Activated naive CD4-positive, alpha-beta T cell treated with Interleukin-2 at 50 U/mL for 16 hours (primary cell): ENCODE measurements around the gene PNMA5.
"Not testable (repeated sequence)": the region's sequence is repeated elsewhere in the genome, so short reads cannot be mapped to it uniquely, and the experiment has no call there.

Source experiments
- DNase-seq: peaks from one replicate; pipeline ENCODE4 v3.0.0-alpha.2; 2020

Gene PNMA5

GRCh38 chrX:152993933-152994332, at the start of gene PNMA5:
TSS of gene PNMA5 (minus strand) at chrX:152994116. CDS start at chrX:152991598, 2,518 bp downstream.
- no peak for DNase-seq

DNA sequence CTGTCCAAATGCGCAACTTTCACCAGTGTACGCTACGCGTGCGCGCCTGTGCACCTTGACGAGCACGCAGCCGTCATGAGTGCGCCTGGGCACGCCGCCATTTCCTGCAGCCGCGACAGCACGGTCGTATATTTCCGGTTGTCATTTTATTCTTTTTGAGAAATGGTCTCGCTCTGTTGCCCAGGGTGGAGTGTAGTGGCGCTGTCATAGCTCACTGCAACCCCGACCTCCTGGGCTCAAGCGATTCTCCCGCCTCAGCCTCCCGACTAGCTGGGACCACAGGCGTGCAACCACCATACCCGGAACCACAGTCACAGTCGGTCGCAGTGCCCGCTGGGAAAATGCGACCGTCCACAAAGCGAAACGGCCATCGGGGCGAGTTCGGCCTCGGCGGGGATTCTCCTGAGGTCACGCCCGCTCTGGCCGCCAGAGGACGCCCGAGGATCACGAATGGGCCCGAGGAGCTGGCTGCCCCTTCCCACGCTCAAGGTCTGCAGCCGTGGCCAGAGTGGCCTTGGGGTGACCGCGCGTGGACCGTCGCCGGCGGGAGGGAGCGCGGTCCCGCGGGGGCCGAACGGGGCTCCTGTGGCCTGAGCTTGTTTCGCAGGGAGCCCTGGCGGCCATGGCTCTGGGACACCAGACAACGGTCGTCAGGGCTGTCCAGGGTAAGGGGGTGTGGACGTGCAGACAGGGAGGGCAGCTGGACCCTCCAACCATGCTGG, 38.6 kb upstream of the PNMA5 start:
- peak; percentile 74 for DNase-seq

GRCh38 chrX:153030801-153031200, 36.9 kb upstream of the PNMA5 start:
- no peak for DNase-seq

- DNase-seq = no peak
Observed at GRCh38 chrX:153029875-153030274, 36.0 kb upstream of the PNMA5 start.

DNA sequence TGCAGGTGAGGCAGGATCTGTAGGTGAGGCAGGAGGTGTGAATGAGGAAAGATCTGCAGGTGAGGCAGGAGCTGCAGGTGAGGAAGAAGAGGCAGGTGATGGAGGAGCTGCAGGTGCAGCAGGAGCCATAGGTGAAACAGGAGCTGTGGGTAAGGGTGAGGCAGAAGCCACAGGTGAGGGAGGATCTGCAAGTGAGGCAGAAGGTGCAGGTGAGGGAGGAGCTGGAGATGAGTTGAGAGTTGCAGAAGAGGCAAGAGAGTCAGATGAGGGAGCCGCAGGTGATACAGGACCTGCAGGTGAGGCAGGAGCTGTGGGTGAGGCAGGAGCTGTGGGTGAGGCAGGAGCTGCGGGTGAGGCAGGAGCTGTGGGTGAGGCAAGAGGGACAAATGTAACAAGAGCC, 35.2 kb upstream of the PNMA5 start:
- no peak for DNase-seq

DNA sequence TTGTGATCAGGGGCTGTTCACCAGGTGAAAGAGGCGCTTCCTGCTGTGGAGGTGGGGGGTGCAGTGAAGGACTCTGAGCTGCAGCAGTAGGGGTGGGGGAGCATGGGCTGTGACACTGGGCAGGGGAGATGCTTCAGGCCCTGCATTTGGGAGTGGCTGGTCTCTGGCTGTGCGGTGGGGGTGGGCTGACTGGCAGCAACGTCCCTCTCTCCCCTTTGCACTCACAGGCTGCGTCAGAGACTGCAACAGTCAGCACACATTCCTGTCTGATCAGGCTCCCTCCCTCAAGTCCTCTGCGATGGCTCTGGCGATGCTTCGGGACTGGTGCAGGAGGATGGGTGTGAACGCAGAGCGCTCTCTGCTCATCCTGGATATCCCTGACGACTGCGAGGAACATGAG, 34.6 kb upstream of the PNMA5 start:
- not testable (repeated sequence) for DNase-seq

- not testable (repeated sequence) for DNase-seq
Observed at GRCh38 chrX:153026501-153026900, 32.6 kb upstream of the PNMA5 start.

DNA sequence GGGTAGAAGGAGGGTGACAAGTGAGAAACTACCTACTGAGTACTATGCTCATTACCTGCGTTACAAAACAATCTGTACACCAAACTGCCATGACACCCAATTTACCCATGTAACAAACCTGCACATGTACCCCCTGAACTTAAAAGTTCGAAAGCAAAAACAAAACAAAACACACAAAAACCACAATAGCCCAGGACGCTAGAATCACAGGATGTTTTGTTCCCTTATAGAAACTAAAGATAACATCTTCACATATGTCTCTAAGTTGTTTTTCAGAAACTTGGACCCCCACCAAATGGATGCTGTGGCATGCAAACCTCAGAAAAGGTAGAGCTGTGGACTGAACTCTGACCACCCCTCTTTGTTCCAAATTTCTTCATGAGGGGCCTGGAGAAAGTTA, 25.2 kb upstream of the PNMA5 start:
- DNase-seq = no peak

GRCh38 chrX:153017174-153017573, 23.3 kb upstream of the PNMA5 start:
- not testable (repeated sequence) for DNase-seq

GRCh38 chrX:153004780-153005179, 10.9 kb upstream of the PNMA5 start:
- no peak for DNase-seq

DNA sequence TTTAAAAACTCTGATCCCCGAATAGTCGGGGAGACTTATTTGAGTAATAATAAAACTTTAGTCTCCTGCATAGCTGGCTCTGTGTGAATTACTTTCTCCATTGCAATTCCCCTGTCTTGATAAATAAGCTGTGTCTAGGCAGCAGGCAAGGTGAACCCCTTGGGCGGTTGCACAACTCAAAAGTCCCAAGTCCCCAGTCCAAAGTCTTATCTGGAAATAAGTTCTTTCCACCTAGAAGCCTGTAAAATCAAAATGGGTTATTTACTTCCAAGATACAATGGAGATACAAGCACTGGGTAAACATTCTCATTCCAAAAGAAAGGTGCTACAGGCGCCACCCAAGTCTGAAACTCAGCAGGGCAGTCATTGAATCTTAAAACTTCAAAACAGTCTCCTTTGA, 10.1 kb upstream of the PNMA5 start:
- DNase-seq = no peak

DNA sequence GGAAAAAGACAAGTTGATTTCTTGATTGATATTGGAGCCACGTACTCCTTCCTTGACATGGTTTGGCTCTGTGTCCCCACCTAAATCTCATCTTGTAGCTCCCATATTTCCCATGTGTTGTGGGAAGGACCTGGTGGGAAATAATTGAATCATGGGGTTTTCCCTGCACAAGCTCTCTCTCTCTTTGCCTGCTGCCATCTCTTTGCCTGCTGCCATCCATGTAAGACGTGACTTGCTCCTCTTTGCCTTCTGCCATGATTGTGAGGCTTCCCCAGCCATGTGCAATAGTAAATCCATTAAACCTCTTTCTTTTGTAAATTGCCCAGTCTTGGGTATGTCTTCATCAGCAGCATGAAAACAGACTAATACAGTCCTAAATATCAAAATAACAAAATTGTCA, 8.3 kb upstream of the PNMA5 start:
- not testable (repeated sequence) for DNase-seq

- DNase-seq = no peak
Observed at GRCh38 chrX:152997337-152997736, 3.4 kb upstream of the PNMA5 start.

GRCh38 chrX:152992115-152992514, 1.8 kb downstream of the PNMA5 start:
- no peak for DNase-seq

DNA sequence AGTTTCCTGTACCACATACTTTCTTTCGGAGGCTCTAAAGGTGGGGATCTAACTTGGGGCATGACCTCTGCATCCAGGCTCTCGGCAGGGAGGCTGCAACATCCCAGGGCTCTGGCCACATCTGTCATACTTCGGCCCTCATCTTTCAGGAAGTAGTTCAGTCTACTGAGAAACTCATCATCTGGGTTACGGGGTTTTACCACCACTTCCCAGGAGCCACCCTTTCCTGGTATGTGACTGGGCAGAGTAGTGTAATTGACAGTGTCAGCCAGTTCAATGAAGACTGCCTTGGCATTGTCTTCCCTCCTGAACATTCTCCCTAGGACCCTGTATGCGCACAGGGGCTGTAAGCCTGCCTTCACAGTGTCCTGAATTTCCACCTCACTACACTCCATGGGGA, 2.8 kb downstream of the PNMA5 start:
- DNase-seq = no peak

DNA sequence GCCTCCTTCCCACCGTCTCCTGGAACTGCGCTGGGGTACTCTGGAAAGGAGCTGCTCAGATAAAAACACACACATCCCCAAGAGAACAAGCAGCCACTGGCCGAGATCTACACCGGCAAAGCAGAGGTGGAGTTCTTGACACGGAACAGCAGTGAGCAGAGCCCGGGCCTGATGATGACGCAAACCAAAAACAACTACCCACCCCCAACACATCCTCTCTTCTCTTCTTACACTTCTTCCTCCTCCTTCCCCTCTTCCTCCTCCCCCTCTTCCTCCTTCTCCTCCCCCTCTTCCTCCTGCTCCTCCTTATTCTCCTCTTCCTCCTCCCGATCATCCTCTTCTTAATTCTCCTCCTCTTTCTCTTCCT, 4.6 kb downstream of the PNMA5 start:
- DNase-seq = peak; percentile 3

- DNase-seq = no peak
Observed at GRCh38 chrX:152988536-152989291, 5.2 kb downstream of the PNMA5 start.

- no peak for DNase-seq
Observed at GRCh38 chrX:152987801-152988200, 6.1 kb downstream of the PNMA5 start.

GRCh38 chrX:152987156-152987555, 6.8 kb downstream of the PNMA5 start:
- DNase-seq = not testable (repeated sequence)

GRCh38 chrX:152985383-152985782, 8.5 kb downstream of the PNMA5 start:
- DNase-seq = not testable (repeated sequence)

DNA sequence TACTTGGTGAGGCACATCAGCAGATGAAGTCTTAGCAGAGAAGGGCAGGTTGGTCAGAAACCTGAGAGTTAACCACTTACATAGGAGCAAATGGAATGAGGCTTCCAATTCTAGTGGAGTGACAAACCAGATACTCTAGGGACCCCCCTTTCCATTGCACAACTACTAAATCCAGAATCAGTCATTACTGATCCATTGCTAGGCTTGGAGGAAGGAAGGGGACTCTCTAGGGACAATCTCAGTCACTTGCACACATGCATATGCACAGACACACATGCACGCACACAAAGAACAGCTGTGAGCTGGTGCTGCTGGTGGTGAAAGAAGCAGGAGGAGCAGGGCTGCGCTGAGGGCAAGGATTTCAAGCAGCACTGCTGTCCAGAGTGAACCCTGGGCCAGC, 25.7 kb downstream of the PNMA5 start:
- no peak for DNase-seq

- DNase-seq = no peak
Observed at GRCh38 chrX:152960115-152960514, 33.8 kb downstream of the PNMA5 start.

DNA sequence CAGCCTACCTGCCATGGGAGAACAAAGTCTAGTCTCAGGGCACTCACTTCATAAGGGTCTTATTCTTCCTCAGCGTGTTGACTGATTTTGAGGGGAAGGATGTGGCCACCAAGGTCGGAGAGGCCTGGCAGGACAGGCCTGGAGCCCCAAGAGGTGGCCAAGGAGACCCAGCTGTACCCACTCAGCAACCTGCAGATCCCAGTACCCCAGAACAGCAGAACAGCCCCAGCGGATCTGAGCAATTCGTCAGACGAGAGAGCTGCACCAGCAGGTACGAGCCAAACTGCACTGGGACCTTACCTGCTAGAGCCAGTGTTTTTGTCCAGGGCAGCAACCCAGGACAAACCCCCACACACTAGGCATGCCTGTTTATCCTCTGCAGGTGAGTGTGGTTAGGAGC, 34.3 kb downstream of the PNMA5 start:
- no peak for DNase-seq
